Right lobe of liver (tissue), 4 donors: ENCODE results near the gene RBM4.

ENCODE experiments used
- POLR2A ChIP-seq: fragments of 450-650 bp; IDR thresholded peaks from one replicate; pipeline ENCODE4 v1.6.1; 2017; ENCODE audit warnings: antibody characterized with exemption, mild to moderate bottlenecking
- TF ChIP-seq, protein P1 (sequence below), 4 donors: fragments of 200-600 bp in 3 of 4; fragments of 450-650 bp in 1 of 4; IDR thresholded peaks; one replicate each; pipeline versions ENCODE4 v1.5.1 to v1.8.0; 2016 to 2022; ENCODE audit warnings: antibody characterized with exemption in 4 of 4, mild to moderate bottlenecking in 2 of 4
- donor health status: DM: no; HTN: no; CAD: no.
- donor health status: DM: no; HTN: no; CAD: no.
- donor health status: DM: no; HTN: yes; CAD: no.

DNA sequence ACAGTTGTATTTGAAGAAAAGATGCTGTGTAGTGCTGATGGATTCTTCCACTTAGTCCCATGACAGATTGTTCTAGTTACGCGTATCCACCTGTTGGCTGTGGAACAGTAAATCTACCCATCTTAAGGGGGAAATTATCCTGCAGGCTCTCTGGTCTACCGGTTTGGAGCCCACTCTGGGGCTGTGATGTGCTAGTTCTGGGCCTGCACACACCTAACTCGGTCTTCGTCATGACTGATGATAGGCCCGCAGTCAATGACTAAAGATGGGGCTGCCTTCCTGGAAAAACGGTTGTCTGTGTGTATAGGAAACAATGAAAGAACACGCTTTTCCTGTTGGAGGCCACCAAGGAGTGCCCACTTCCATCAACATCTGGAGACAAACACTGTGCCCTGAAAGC lies 45.4 kb downstream of the RBM4 start:
- TF ChIP-seq, protein P1, sequence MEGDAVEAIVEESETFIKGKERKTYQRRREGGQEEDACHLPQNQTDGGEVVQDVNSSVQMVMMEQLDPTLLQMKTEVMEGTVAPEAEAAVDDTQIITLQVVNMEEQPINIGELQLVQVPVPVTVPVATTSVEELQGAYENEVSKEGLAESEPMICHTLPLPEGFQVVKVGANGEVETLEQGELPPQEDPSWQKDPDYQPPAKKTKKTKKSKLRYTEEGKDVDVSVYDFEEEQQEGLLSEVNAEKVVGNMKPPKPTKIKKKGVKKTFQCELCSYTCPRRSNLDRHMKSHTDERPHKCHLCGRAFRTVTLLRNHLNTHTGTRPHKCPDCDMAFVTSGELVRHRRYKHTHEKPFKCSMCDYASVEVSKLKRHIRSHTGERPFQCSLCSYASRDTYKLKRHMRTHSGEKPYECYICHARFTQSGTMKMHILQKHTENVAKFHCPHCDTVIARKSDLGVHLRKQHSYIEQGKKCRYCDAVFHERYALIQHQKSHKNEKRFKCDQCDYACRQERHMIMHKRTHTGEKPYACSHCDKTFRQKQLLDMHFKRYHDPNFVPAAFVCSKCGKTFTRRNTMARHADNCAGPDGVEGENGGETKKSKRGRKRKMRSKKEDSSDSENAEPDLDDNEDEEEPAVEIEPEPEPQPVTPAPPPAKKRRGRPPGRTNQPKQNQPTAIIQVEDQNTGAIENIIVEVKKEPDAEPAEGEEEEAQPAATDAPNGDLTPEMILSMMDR (IDR thresholded peaks at IDR 0.05): no peak
- no peak for TF ChIP-seq POLR2A
